Liver (tissue), 9 donors: Measurements from ENCODE around the gene DDN. TPM values are rescaled to one million over a fixed set of nuclear protein-coding genes. Genes with fewer than 3 reads are reported as not detected.

Source experiments
- DNase-seq: peaks from one replicate; pipeline ENCODE4 v3.0.0-alpha.2; 2017; ENCODE audit warnings: low spot score
- H3K27ac ChIP-seq, 2 donors: one replicate each; pipeline ENCODE4 v1.7.0; 2013; ENCODE audit warnings: inconsistent platforms in 2 of 2, low read length in 2 of 2, control low read depth in 1 of 2, low read depth in 1 of 2, mild to moderate bottlenecking in 1 of 2
- H3K27me3 ChIP-seq, 4 donors: one replicate each; pipeline versions ENCODE4 v1.6.1 to v1.7.0; 2013; ENCODE audit warnings: low read length in 3 of 4, inconsistent platforms in 1 of 4, mild to moderate bottlenecking in 1 of 4, moderate library complexity in 1 of 4; ENCODE audit not compliant: control insufficient read depth in 4 of 4, insufficient read depth in 4 of 4
- H3K36me3 ChIP-seq, 4 donors: one replicate each; pipeline versions ENCODE4 v1.6.1 to v1.7.0; 2013; ENCODE audit warnings: low read length in 3 of 4, mild to moderate bottlenecking in 3 of 4, low read depth in 1 of 4, moderate library complexity in 1 of 4; ENCODE audit not compliant: control insufficient read depth in 4 of 4, insufficient read depth in 3 of 4
- H3K4me1 ChIP-seq, 4 donors: one replicate each; pipeline versions ENCODE4 v1.6.1 to v1.7.0; 2013; ENCODE audit warnings: low read length in 3 of 4, mild to moderate bottlenecking in 3 of 4, moderate library complexity in 1 of 4; ENCODE audit not compliant: control insufficient read depth in 4 of 4, insufficient read depth in 4 of 4
- H3K4me3 ChIP-seq, 3 donors: one replicate each; pipeline versions ENCODE4 v1.6.1 to v1.7.0; 2013; ENCODE audit warnings: low read length in 3 of 3, control low read depth in 1 of 3, low read depth in 1 of 3, mild to moderate bottlenecking in 1 of 3
- H3K9ac ChIP-seq, 2 donors: one replicate each; pipeline ENCODE4 v1.7.0; 2013; ENCODE audit warnings: low read length in 2 of 2, mild to moderate bottlenecking in 2 of 2, moderate library complexity in 2 of 2, control low read depth in 1 of 2, low read depth in 1 of 2
- H3K9me3 ChIP-seq, 4 donors: one replicate each; pipeline versions ENCODE4 v1.6.1 to v1.7.0; 2013; ENCODE audit warnings: low read length in 3 of 4; ENCODE audit not compliant: control insufficient read depth in 4 of 4
- EGR1 ChIP-seq, 2 donors: IDR thresholded peaks; 2 replicates each; pipeline ENCODE4 v1.6.1; 2016 to 2018; ENCODE audit warnings: antibody characterized with exemption in 2 of 2, low read depth in 2 of 2
- FOXA1 ChIP-seq: IDR thresholded peaks from 2 replicates; pipeline ENCODE4 v1.6.1; 2016; ENCODE audit warnings: antibody characterized with exemption
- FOXA2 ChIP-seq: IDR thresholded peaks from 2 replicates; pipeline ENCODE4 v1.6.1; 2016; ENCODE audit warnings: antibody characterized with exemption
- HNF4A ChIP-seq, 2 donors: conservative IDR thresholded peaks; 2 replicates each; pipeline ENCODE4 v1.6.1; 2016; ENCODE audit warnings: antibody characterized with exemption in 2 of 2, mild to moderate bottlenecking in 2 of 2
- HNF4G ChIP-seq: IDR thresholded peaks from 2 replicates; pipeline ENCODE4 v1.6.1; 2016; ENCODE audit warnings: antibody characterized with exemption
- JUND ChIP-seq, 2 donors: IDR thresholded peaks; 2 replicates each; pipeline ENCODE4 v1.6.1; 2016; ENCODE audit warnings: antibody characterized with exemption in 2 of 2
- NR2F2 ChIP-seq: IDR thresholded peaks from 2 replicates; pipeline ENCODE4 v1.6.1; 2016; ENCODE audit warnings: antibody characterized with exemption
- RAD21 ChIP-seq, 2 donors: IDR thresholded peaks; 2 replicates each; pipeline ENCODE4 v1.6.1; 2016; ENCODE audit warnings: antibody characterized with exemption in 2 of 2, mild to moderate bottlenecking in 2 of 2
- RXRA ChIP-seq, 2 donors: IDR thresholded peaks; 2 replicates each; pipeline ENCODE4 v1.6.1; 2017 to 2018; ENCODE audit warnings: antibody characterized with exemption in 2 of 2, mild to moderate bottlenecking in 1 of 2
- SP1 ChIP-seq: IDR thresholded peaks from 2 replicates; pipeline ENCODE4 v1.6.1; 2018; ENCODE audit warnings: antibody characterized with exemption, mild to moderate bottlenecking
- TAF1 ChIP-seq: conservative IDR thresholded peaks from 2 replicates; pipeline ENCODE4 v1.6.1; 2016; ENCODE audit warnings: antibody characterized with exemption, mild to moderate bottlenecking
- YY1 ChIP-seq: IDR thresholded peaks from 2 replicates; pipeline ENCODE4 v1.6.1; 2016; ENCODE audit warnings: antibody characterized with exemption, mild to moderate bottlenecking
- WGBS: extraction: QIAGEN DNeasy Blood & Tissue Kit; methylation state at CpG from one replicate; pipeline ENCODE4 v1.1.7; 2013; 5-methylcytosine and 5-hydroxymethylcytosine counted together
- polyA plus RNA-seq, 2 donors: library from polyadenylated mRNA; stranded (reverse) in 1 of 2; unstranded in 1 of 2; fragments of 200-250 nt in 1 of 2; fragments of >200 nt in 1 of 2; fragmentation: Nextera tagmentation in 1 of 2; extraction: Ambion mirVana in 1 of 2; gene quantifications; one replicate each; pipeline versions ENCODE4 v1.2.1 to v1.2.3, GENCODE V29; 2013 to 2015
- total RNA-seq, 2 donors: library from RNA; depleted of rRNA; stranded (reverse); fragments of >200 nt; gene quantifications; one replicate each; pipeline ENCODE4 v1.2.3, GENCODE V29; 2014
- TF ChIP-seq, protein P1 (sequence below): IDR thresholded peaks from 2 replicates; pipeline ENCODE4 v1.6.1; 2016; ENCODE audit warnings: antibody characterized with exemption
- TF ChIP-seq, protein P2 (sequence below): IDR thresholded peaks from 2 replicates; pipeline ENCODE4 v1.6.1; 2016; ENCODE audit warnings: antibody characterized with exemption, mild to moderate bottlenecking
- TF ChIP-seq, protein P3 (sequence below): fragments of 150-350 bp; IDR thresholded peaks from 2 replicates; pipeline ENCODE4 v1.5.1; 2017; ENCODE audit warnings: improper control_type of control experiment, low read depth, low read length; ENCODE audit not compliant: missing input control
- TF ChIP-seq, protein P4 (sequence below): IDR thresholded peaks from 2 replicates; pipeline ENCODE4 v1.6.1; 2016; ENCODE audit warnings: antibody characterized with exemption
- TF ChIP-seq, protein P5 (sequence below): IDR thresholded peaks from 2 replicates; pipeline ENCODE4 v1.6.1; 2016; ENCODE audit warnings: antibody characterized with exemption
- donor health status: healthy.
- donor health status: healthy.
- donor health status: healthy.
- donor health status: healthy.
- donor health status: healthy.

Gene DDN
- total and polyA plus RNA-seq, 4 donors = 0.09 TPM; not detected in 3

DNA sequence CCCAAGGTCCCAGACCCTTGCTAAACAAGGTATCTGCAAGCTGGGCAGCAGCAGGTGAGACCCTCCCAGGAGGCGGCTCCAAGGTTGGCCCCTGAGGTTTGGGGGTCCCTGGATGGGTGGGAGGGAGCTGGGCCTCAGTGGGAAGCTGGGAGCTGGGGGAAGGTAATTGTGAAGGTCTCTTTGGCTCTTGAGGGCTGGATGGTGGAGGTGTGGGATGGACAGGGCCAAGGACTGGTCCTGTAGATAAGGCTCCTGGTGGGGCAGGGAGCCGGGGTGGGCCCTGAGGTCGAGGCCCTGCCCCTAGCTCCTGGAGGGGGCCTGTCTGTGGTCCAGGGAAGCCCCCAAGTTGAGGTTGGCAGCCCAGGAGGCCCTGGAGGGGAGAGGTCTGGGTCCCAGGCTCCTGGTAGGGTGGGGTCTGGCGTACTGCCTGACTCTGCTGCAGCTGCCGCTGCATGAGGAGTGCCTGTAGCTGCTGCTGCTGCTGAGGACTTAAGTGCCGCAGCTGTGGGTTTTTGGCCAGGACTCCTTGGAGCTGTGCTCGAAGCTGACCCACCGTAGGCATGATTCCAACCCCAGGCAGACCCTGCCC lies 32.5 kb upstream of the DDN start:
- Histone ChIP-seq H3K36me3 (peaks cover 18 to 80% (median 41%) of the 10 kb centered on the region in 4 donors), H3K27me3 (no peaks in the 10 kb centered on the region), H3K27ac (no peak overlapping the region), H3K4me3 (no peak overlapping the region), H3K9ac (no peak overlapping the region), H3K4me1 (no peaks in the 10 kb centered on the region), H3K9me3 (no peaks in the 10 kb centered on the region)
- TF ChIP-seq JUND (IDR thresholded peaks at IDR 0.05) (no peak), YY1 (no peak), TAF1 (no peak), RAD21 (IDR thresholded peaks at IDR 0.05) (no peak), FOXA1 (no peak), NR2F2 (no peak), HNF4A (conservative IDR thresholded peaks at IDR 0.05) (no peak), HNF4G (no peak), FOXA2 (no peak), SP1 (no peak), RXRA (IDR thresholded peaks at IDR 0.05) (no peak), EGR1 (IDR thresholded peaks at IDR 0.05; ENCODE audit: low read depth in 2 of 2) (no peak)
- TF ChIP-seq, protein P1, sequence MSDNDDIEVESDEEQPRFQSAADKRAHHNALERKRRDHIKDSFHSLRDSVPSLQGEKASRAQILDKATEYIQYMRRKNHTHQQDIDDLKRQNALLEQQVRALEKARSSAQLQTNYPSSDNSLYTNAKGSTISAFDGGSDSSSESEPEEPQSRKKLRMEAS = no peak
- TF ChIP-seq, protein P2, sequence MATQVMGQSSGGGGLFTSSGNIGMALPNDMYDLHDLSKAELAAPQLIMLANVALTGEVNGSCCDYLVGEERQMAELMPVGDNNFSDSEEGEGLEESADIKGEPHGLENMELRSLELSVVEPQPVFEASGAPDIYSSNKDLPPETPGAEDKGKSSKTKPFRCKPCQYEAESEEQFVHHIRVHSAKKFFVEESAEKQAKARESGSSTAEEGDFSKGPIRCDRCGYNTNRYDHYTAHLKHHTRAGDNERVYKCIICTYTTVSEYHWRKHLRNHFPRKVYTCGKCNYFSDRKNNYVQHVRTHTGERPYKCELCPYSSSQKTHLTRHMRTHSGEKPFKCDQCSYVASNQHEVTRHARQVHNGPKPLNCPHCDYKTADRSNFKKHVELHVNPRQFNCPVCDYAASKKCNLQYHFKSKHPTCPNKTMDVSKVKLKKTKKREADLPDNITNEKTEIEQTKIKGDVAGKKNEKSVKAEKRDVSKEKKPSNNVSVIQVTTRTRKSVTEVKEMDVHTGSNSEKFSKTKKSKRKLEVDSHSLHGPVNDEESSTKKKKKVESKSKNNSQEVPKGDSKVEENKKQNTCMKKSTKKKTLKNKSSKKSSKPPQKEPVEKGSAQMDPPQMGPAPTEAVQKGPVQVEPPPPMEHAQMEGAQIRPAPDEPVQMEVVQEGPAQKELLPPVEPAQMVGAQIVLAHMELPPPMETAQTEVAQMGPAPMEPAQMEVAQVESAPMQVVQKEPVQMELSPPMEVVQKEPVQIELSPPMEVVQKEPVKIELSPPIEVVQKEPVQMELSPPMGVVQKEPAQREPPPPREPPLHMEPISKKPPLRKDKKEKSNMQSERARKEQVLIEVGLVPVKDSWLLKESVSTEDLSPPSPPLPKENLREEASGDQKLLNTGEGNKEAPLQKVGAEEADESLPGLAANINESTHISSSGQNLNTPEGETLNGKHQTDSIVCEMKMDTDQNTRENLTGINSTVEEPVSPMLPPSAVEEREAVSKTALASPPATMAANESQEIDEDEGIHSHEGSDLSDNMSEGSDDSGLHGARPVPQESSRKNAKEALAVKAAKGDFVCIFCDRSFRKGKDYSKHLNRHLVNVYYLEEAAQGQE = no peak
- TF ChIP-seq, protein P3, sequence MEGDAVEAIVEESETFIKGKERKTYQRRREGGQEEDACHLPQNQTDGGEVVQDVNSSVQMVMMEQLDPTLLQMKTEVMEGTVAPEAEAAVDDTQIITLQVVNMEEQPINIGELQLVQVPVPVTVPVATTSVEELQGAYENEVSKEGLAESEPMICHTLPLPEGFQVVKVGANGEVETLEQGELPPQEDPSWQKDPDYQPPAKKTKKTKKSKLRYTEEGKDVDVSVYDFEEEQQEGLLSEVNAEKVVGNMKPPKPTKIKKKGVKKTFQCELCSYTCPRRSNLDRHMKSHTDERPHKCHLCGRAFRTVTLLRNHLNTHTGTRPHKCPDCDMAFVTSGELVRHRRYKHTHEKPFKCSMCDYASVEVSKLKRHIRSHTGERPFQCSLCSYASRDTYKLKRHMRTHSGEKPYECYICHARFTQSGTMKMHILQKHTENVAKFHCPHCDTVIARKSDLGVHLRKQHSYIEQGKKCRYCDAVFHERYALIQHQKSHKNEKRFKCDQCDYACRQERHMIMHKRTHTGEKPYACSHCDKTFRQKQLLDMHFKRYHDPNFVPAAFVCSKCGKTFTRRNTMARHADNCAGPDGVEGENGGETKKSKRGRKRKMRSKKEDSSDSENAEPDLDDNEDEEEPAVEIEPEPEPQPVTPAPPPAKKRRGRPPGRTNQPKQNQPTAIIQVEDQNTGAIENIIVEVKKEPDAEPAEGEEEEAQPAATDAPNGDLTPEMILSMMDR = no peak
- TF ChIP-seq, protein P4, sequence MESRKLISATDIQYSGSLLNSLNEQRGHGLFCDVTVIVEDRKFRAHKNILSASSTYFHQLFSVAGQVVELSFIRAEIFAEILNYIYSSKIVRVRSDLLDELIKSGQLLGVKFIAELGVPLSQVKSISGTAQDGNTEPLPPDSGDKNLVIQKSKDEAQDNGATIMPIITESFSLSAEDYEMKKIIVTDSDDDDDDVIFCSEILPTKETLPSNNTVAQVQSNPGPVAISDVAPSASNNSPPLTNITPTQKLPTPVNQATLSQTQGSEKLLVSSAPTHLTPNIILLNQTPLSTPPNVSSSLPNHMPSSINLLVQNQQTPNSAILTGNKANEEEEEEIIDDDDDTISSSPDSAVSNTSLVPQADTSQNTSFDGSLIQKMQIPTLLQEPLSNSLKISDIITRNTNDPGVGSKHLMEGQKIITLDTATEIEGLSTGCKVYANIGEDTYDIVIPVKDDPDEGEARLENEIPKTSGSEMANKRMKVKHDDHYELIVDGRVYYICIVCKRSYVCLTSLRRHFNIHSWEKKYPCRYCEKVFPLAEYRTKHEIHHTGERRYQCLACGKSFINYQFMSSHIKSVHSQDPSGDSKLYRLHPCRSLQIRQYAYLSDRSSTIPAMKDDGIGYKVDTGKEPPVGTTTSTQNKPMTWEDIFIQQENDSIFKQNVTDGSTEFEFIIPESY = no peak
- TF ChIP-seq, protein P5, sequence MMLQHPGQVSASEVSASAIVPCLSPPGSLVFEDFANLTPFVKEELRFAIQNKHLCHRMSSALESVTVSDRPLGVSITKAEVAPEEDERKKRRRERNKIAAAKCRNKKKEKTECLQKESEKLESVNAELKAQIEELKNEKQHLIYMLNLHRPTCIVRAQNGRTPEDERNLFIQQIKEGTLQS = no peak
- no peak for DNase-seq
- 96% methylated on average over 8 of the region's 8 CpGs for WGBS
